ENCODE measurements around the gene FBXL7.
"Not testable (repeated sequence)": the region's sequence is repeated elsewhere in the genome, so short reads cannot be mapped to it uniquely, and the experiment has no call there.

Gene FBXL7

GRCh38 chr5:15864536-15865215, 364.7 kb downstream of the FBXL7 start:
- FAIRE-seq = no peak
- DNase-seq (ENCODE audit: low spot score) = no peak

GRCh38 chr5:15872259-15872658, 372.3 kb downstream of the FBXL7 start:
- FAIRE-seq; DNase-seq (ENCODE audit: low spot score): not testable (repeated sequence)

GRCh38 chr5:15877914-15878313, 377.9 kb downstream of the FBXL7 start:
- no peak for FAIRE-seq

GRCh38 chr5:15880201-15880600, 380.2 kb downstream of the FBXL7 start:
- DNase-seq (ENCODE audit: low spot score) (no peak), FAIRE-seq (no peak)

More at GRCh38 chr5:15877914-15878313, 377.9 kb downstream of the FBXL7 start:
- no peak for DNase-seq (ENCODE audit: low spot score)

GRCh38 chr5:15885156-15885555, 385.2 kb downstream of the FBXL7 start:
- DNase-seq (ENCODE audit: low spot score) = no peak
- FAIRE-seq = no peak

GRCh38 chr5:15886156-15886555, 386.2 kb downstream of the FBXL7 start:
- no peak for DNase-seq (ENCODE audit: low spot score)
- no peak for FAIRE-seq

GRCh38 chr5:15887093-15887492, 387.1 kb downstream of the FBXL7 start:
- no peak for DNase-seq (ENCODE audit: low spot score)
- no peak for FAIRE-seq

GRCh38 chr5:15889001-15889400, 389.0 kb downstream of the FBXL7 start:
- DNase-seq (ENCODE audit: low spot score) = no peak
- FAIRE-seq = no peak

- FAIRE-seq (no peak), DNase-seq (ENCODE audit: low spot score) (no peak)
These were observed 393.9 kb downstream of the FBXL7 start for GRCh38 chr5:15893866-15894265.

- DNase-seq (ENCODE audit: low spot score) (no peak), FAIRE-seq (no peak)
These were observed 397.7 kb downstream of the FBXL7 start for GRCh38 chr5:15897656-15898055.

- DNase-seq (ENCODE audit: low spot score) = no peak
- no peak for FAIRE-seq
These were observed 398.7 kb downstream of the FBXL7 start for GRCh38 chr5:15898641-15899040.

- FAIRE-seq = no peak
- DNase-seq (ENCODE audit: low spot score) = no peak
These were observed 399.5 kb downstream of the FBXL7 start for GRCh38 chr5:15899481-15899880.

GRCh38 chr5:15901151-15901550, 401.2 kb downstream of the FBXL7 start:
- DNase-seq (ENCODE audit: low spot score) (no peak), FAIRE-seq (no peak)

GRCh38 chr5:15902066-15902465, 402.1 kb downstream of the FBXL7 start:
- FAIRE-seq = no peak
- no peak for DNase-seq (ENCODE audit: low spot score)

GRCh38 chr5:15904899-15905830, 405.2 kb downstream of the FBXL7 start:
- FAIRE-seq (no peak), DNase-seq (ENCODE audit: low spot score) (no peak)

GRCh38 chr5:15914638-15915037, 414.7 kb downstream of the FBXL7 start:
- FAIRE-seq (no peak), DNase-seq (ENCODE audit: low spot score) (no peak)

- no peak for FAIRE-seq
- DNase-seq (ENCODE audit: low spot score) = no peak
These were observed 426.6 kb downstream of the FBXL7 start for GRCh38 chr5:15926586-15926985.

GRCh38 chr5:15927710-15928380, 427.9 kb downstream of the FBXL7 start:
- no peak for FAIRE-seq
- no peak for DNase-seq (ENCODE audit: low spot score)

- no peak for DNase-seq (ENCODE audit: low spot score)
- FAIRE-seq = no peak
These were observed 429.8 kb downstream of the FBXL7 start for GRCh38 chr5:15929611-15930263.

GRCh38 chr5:15932066-15932465, 432.1 kb downstream of the FBXL7 start:
- DNase-seq (ENCODE audit: low spot score) (no peak), FAIRE-seq (no peak)
